Coronary artery (tissue), 2 donors: ENCODE data around the gene DCTN4.
"Not testable (repeated sequence)": the region's sequence is repeated elsewhere in the genome, so short reads cannot be mapped to it uniquely, and the experiment has no call there.

ENCODE experiments used
- DNase-seq: peaks from one replicate; pipeline ENCODE4 v3.0.0-alpha.2; 2017; ENCODE audit warnings: low spot score
- H3K27ac ChIP-seq, 2 donors: fragments of 200-600 bp; sonication (generic); one replicate each; pipeline ENCODE4 v1.5.1; 2016 to 2019
- H3K4me3 ChIP-seq: fragments of 200-600 bp; sonication (generic); 2 replicates; pipeline ENCODE4 v1.5.1; 2016; ENCODE audit warnings: mild to moderate bottlenecking, moderate library complexity
- TF ChIP-seq, protein P1 (sequence below): fragments of 200-600 bp; sonication (generic); IDR thresholded peaks from one replicate; pipeline ENCODE4 v1.5.1; 2019; ENCODE audit warnings: antibody characterized with exemption

DCTN4 gene

DNA sequence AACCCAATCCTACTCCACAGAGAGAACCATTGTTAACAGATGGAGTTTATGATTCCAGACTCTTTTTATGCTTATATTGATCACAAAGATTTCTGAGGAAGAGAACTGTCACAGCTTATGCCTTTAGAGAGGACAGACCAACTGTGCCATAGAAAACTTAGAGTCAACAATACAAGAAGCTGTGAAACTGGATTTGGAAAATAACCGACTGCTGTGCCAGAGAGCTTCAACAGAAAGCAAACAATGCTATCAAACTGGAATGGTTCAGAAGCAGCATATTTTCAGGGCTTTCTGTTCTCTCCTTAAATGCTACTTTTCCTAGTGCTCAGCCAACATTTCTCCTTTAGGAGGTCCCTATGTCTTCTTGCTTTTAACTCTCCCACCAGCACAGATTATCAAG lies 5.0 kb downstream of the DCTN4 start:
- no peak for DNase-seq
- Histone ChIP-seq H3K27ac (no peak overlapping the region), H3K4me3 (no peak overlapping the region)
- TF ChIP-seq, protein P1, sequence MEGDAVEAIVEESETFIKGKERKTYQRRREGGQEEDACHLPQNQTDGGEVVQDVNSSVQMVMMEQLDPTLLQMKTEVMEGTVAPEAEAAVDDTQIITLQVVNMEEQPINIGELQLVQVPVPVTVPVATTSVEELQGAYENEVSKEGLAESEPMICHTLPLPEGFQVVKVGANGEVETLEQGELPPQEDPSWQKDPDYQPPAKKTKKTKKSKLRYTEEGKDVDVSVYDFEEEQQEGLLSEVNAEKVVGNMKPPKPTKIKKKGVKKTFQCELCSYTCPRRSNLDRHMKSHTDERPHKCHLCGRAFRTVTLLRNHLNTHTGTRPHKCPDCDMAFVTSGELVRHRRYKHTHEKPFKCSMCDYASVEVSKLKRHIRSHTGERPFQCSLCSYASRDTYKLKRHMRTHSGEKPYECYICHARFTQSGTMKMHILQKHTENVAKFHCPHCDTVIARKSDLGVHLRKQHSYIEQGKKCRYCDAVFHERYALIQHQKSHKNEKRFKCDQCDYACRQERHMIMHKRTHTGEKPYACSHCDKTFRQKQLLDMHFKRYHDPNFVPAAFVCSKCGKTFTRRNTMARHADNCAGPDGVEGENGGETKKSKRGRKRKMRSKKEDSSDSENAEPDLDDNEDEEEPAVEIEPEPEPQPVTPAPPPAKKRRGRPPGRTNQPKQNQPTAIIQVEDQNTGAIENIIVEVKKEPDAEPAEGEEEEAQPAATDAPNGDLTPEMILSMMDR: no peak

GRCh38 chr5:150753463-150753862 lies 5.4 kb downstream of the DCTN4 start:
- no peak overlapping the region for H3K4me3 ChIP-seq
- TF ChIP-seq, protein P1: no peak
- H3K27ac ChIP-seq: no peak overlapping the region
- no peak for DNase-seq

- Histone ChIP-seq H3K4me3 (no peak overlapping the region), H3K27ac (no peak overlapping the region)
- no peak for DNase-seq
- TF ChIP-seq, protein P1: no peak
Observed at GRCh38 chr5:150751096-150751891, 7.5 kb downstream of the DCTN4 start.

- no peak overlapping the region for H3K4me3 ChIP-seq
- TF ChIP-seq, protein P1: no peak
- no peak overlapping the region for H3K27ac ChIP-seq
- DNase-seq: no peak
Observed at GRCh38 chr5:150750469-150750868, 8.3 kb downstream of the DCTN4 start.

DNA sequence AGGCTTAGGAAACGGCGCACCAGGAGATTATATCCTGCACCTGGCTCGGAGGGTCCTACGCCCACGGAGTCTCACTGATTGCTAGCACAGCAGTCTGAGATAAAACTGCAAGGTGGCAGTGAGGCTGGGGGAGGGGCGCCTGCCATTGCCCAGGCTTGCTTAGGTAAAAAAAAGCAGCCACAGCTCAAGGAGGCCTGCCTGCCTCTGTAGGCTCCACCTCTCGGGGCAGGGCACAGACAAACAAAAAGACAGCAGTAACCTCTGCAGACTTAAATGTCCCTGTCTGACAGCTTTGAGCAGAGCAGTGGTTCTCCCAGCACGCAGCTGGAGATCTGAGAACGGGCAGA lies 15.7 kb downstream of the DCTN4 start:
- not testable (repeated sequence) for DNase-seq, H3K27ac ChIP-seq, H3K4me3 ChIP-seq

DNA sequence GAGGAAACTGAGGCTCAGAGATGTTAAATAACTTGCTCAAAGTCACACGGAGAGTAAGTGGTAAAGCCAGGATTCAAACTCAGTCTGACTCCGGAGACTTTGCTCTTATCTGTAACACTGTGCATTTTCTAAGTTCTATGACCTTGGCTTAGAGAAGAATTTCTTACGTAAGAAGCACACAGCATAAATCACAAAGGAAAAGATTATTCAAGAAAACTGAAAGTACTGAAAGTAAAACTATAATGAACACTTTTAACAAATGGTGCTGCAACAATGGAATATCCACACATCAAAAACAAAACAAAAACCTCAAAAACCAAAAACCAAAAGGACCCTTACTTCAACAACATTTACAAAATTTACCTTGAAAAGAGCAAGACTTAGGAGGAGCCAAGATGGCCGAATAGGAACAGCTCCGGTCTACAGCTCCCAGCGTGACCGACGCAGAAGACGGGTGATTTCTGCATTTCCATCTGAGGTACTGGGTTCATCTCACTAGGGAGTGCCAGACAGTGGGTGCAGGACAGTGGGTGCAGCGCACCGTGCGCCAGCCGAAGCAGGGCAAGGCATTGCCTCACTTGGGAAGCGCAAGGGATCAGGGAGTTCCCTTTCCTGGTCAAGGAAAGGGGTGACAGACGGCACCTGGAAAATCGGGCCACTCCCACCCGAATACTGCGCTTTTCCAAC lies 16.2 kb downstream of the DCTN4 start:
- not testable (repeated sequence) for DNase-seq, H3K4me3 ChIP-seq, H3K27ac ChIP-seq

- DNase-seq: no peak
- H3K4me3 ChIP-seq: no peak overlapping the region
- no peak overlapping the region for H3K27ac ChIP-seq
- TF ChIP-seq, protein P1: no peak
Observed at GRCh38 chr5:150740992-150741391, 17.8 kb downstream of the DCTN4 start.

GRCh38 chr5:150738862-150739261 lies 20.0 kb downstream of the DCTN4 start:
- H3K4me3 ChIP-seq: no peak overlapping the region
- no peak overlapping the region for H3K27ac ChIP-seq
- TF ChIP-seq, protein P1: no peak
- no peak for DNase-seq
